Islet of Langerhans (tissue), 1 donor: Measurements from ENCODE around the gene CEP104.

Experiments used
- FAIRE-seq: peaks from one replicate; lab custom pipeline; 2011; peaks lifted over from hg19 to GRCh38; lab: Jason Lieb, UNC

The CEP104 gene

GRCh38 chr1:3868464-3869006 lies 11.5 kb upstream of the CEP104 start:
- FAIRE-seq = no peak

- FAIRE-seq = no peak
These were observed 8.7 kb upstream of the CEP104 start for GRCh38 chr1:3865606-3866160.

- FAIRE-seq = no peak
These were observed 7.9 kb upstream of the CEP104 start for GRCh38 chr1:3864884-3865283.

GRCh38 chr1:3863231-3863935 lies 6.4 kb upstream of the CEP104 start:
- no peak for FAIRE-seq

DNA sequence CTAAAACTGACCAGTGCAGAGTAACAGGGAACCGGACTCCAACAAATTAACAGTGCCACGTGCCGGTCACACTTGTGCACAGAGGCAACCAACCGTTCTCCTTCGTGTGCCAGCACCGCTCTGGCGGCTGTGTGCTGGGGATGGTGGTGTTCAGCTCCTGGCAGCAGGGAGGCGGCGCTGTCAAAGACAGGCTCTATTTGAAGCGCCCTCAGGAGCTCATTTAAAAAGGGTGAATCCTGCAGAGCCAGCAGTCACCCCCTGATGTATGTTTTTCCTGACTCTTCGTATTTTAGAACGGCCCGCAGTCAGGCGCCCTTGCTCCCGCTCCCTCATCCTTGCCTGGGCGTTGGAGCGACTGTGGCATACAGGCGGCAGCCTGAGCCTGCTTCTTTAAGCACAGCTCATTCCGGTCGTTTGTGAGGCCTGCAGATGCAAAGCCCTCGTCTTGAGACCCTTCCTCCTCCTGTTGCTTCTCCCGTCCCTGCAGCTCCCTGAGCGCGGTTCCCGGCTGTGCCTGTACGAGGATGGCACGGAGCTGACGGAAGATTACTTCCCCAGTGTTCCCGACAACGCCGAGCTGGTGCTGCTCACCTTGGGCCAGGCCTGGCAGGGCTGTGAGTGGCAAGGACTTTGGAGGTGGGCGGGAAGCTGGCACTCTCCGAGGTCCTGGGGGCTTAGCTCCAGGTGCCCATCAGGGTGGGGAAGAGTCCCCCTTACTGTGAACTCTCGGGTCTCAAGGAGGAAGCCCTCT lies 1.4 kb upstream of the CEP104 start:
- no peak for FAIRE-seq

GRCh38 chr1:3857791-3858129 lies 749 bp upstream of the CEP104 start:
- no peak for FAIRE-seq

DNA sequence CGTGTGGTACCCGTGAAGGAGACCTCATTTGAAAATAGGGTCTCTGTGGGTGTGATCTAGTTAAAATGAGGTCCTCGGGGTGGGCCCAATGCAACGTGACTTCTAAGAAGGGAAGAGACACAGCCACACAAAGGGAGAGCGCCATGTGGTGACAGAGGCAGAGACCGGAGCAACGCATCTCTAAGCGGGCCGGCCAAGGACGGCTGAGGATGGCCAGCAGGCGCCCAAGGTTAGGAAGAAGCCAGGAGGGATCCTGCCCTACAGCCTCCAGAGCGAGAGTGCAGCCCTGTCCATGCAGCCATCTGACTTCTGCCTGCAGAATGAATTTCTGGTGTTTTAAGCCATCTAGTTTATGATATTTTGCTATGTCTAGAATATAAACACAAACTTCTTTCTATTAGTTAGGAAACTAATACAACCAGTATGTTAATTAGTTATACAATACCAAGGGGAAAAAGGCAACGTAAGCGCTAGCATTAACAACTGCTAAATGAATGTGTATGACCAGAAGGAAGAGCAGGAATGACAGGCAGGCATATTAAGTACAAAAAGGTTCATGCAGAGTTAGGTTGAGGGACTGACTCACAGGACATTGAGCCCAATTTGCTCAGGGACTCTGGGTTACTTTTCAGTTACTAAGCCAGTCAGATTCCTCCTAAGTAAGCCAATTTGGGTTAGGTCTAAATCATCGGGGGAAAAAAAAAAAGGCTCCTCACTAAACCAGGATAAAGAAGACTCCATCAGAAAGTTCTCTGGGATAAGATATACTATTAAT lies 4.1 kb downstream of the CEP104 start:
- no peak for FAIRE-seq

GRCh38 chr1:3852091-3852490 lies 4.9 kb downstream of the CEP104 start:
- no peak for FAIRE-seq

DNA sequence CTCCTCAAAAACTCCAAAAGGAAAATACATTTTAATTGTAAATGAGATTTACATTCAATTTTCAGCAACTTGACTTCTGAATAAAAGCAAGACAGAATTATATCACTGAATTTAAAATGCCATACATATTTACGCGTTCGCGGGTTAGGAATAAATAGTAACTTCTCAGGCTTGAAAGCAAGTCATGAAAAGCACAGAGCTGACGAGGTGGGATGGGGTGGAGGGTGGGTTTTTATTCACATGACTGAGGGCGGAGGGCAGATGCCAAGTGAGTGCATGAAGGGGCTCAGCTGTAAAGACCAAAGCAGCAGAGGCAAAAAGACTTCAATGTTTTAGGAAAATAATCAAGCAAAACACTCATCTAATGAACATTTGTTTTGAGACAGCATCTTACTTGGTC lies 5.7 kb downstream of the CEP104 start:
- FAIRE-seq = no peak

DNA sequence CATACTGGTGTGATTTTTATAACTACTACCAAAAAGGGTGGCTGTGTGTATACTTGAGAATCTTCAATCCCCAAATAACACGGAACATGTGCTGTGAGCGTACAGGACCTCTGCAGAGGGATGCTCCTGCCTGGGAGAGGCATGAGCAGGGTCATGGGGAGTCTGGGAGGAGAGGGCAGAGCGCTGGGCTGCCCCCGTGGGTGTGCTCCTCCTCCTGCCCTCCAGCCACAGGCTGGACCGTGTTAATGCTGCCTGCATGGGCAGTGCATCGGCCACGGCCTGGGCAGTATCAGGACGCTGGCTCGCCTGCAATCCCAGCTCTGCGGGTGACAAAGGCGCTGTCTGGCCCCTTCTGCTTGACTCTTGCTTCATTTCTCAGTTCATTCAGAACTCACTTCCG lies 6.2 kb downstream of the CEP104 start:
- no peak for FAIRE-seq

DNA sequence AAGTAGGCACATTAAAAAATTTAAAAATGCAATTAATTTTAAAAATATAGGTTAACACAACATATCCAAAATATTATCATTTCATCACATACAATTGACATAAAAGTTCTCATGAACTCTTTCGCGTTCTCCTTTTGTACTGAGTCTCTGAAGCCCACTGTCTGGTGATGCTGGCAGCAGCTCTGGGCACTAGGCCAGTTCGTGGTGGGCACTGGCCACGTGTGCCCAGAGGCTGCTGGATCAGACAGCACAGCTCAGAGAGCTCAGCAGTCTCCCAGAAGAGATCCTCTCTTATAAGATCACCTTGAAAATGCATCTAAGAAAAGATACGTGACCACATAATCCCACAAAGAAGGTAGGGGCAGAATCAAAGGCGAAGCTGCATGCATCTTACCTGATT lies 9.9 kb downstream of the CEP104 start:
- no peak for FAIRE-seq

DNA sequence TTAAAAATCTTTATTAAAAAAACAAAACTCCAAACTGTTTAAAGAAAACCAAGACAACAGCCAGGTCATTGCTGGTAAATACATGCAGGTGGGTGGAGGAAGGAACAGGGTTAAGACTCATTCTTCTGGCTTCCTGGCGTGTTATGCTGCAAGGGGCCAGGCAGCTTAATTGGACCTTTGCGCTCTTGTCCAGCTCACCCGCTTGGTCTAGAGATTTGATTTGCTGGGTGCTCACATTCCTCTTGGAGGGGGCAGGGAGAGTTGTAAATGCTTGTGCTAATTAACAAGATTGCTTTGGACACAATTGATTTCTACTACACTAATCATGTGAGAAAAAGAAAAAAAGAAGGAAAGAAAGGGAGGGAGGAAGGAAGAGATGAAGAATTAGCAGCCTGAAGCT lies 10.5 kb downstream of the CEP104 start:
- no peak for FAIRE-seq

- no peak for FAIRE-seq
These were observed 14.1 kb downstream of the CEP104 start for GRCh38 chr1:3842912-3843311.

DNA sequence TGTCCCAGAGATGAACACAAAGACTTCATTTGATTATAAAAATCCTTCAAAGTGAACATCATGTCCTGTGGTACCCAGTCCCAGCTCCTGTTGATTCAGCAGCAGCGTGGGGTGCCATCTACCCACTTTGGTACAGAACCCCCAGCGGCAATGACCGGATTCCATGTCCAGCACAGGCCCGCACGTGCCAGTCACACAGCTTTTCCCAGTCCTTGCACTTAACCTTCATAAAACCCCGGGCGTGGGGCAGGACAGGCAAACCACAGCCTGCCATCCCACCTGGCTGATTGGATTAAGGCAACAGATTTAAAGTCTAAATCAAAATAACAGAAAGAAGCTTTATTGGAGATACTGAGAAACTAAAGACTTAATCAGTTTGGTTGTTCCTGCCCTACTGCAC lies 15.5 kb downstream of the CEP104 start:
- FAIRE-seq = no peak

- FAIRE-seq = no peak
These were observed 18.2 kb downstream of the CEP104 start for GRCh38 chr1:3838788-3839187.

DNA sequence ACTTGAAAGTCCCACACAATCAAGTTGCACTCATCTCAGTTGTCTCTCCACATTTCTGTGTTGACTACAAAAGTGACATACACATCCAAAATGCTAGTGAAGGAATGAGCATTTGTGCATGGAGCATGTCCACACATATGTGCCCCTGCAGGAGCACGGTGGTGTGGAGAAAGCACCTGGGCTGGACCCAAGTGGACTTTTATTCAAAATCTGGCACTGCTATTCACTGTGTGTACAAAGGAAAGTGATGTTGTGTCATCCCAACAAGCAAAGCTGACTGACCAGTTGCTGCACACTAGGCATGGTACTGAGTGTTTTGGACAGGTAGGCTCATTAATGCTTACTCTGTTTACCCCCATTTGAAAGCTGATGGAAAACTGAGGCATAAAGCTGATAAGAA lies 19.3 kb downstream of the CEP104 start:
- FAIRE-seq = no peak

GRCh38 chr1:3837200-3837599 lies 19.8 kb downstream of the CEP104 start:
- no peak for FAIRE-seq

DNA sequence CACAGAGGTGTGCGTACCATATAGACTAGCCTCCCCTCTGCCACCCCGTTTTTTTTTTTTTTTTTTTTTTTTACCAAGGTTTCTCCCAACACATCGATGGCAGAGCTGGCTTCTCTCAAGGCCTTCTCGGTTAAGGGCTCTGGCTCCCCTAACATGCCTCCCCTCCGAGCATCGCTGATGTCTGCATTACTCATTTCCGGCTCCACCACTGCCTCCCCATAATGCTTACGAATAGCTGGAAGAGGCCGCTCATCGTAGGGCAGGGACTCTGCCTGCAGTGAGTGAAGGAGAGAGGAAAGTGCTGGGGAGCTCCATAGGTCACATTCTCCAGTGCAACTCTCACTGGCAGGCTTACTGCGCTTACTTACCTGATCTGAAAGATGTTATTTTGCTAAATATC lies 20.6 kb downstream of the CEP104 start:
- FAIRE-seq = no peak

DNA sequence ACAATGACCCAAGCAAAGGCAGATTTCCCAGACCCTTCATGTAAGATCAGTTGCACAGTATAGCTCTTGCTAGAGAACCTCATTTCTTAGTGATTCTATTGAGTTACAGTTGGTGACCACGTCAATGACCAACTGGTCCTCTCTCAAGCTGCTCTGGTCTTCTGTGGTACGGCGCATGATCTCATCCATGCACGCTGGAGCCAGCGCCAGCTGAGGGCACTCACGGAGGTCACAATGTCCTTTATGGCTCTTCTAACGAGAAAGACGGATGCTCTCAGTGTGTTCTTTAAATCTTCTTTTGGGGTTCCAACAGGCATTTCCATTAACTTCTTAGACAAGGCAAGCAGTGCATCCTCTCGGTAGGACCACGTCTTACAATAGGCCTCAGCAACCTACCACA lies 22.3 kb downstream of the CEP104 start:
- no peak for FAIRE-seq

DNA sequence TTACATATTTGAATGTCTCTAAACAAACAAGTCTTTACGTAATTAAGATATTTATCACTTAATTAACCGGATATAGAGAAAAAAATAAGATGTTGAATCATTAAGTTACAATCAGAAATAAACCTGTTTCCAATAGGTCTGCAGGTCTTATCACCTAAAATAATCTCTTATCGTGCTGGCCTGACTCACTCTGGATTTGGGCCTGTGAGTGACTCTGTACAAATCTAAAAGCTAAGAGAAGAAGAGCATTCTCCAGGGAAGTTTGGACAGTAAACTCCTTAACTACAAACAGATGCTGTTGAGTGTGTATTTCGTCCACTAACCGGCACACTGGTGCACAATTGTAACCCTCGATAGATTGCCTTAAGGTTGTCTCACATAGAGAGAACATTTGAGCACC lies 25.3 kb downstream of the CEP104 start:
- no peak for FAIRE-seq

DNA sequence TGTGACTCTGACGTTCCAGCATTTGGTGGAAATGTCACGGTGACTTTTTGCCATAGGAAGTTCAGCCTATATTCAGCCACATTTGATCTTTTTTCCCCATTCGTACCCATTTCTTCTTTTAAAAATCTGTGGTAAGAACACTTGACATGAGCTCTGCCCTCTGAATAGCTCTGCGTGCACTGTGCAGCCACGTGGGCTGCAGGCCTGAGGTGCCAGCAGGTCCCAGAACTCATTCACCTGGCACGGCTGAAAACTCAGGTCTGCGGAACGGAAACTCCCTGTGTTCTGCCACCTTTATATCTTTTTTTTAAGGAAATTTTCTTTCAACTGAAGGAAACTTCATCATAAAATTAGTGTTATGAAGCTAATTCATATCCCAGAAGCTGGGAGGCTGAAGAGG lies 28.6 kb downstream of the CEP104 start:
- no peak for FAIRE-seq

DNA sequence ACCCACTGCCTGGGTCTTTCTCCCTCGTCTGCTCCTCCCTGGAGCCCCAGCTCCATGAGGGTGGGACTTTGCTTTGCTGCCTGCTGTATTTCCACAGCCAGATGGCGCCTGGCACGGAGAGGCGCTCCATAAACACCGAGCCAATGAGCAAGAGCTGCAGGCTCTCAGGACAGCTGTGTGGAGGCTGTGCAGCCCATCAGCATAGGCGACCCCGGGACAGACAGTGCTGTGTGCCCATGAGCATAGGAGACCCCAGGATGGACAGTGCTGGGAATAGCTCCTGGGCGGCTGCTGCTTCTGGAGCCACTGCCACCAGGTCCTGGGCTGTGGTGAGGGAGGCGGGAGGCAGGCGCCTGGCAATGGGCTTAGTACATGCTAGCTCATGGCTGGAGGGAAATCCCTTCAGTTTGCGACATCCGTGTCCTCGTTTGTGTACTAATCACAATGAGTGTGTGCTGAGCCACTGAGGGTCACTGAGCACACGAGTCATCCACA lies 29.2 kb downstream of the CEP104 start:
- FAIRE-seq = no peak

GRCh38 chr1:3825356-3825755 lies 31.7 kb downstream of the CEP104 start:
- no peak for FAIRE-seq
